GM18520 (cell line): ENCODE measurements around the gene IGFLR1.
A peak's percentile ranks its signal among the peaks of the same experiment; 100 is the strongest.
"Not testable (repeated sequence)": the region's sequence is repeated elsewhere in the genome, so short reads cannot be mapped to it uniquely, and the experiment has no call there.

Experiments
- ATAC-seq: cut with Tn5 transposase; IDR thresholded peaks from one replicate; pipeline ENCODE4 v1.9.1; 2021; ENCODE audit not compliant: unreplicated experiment

Gene IGFLR1

DNA sequence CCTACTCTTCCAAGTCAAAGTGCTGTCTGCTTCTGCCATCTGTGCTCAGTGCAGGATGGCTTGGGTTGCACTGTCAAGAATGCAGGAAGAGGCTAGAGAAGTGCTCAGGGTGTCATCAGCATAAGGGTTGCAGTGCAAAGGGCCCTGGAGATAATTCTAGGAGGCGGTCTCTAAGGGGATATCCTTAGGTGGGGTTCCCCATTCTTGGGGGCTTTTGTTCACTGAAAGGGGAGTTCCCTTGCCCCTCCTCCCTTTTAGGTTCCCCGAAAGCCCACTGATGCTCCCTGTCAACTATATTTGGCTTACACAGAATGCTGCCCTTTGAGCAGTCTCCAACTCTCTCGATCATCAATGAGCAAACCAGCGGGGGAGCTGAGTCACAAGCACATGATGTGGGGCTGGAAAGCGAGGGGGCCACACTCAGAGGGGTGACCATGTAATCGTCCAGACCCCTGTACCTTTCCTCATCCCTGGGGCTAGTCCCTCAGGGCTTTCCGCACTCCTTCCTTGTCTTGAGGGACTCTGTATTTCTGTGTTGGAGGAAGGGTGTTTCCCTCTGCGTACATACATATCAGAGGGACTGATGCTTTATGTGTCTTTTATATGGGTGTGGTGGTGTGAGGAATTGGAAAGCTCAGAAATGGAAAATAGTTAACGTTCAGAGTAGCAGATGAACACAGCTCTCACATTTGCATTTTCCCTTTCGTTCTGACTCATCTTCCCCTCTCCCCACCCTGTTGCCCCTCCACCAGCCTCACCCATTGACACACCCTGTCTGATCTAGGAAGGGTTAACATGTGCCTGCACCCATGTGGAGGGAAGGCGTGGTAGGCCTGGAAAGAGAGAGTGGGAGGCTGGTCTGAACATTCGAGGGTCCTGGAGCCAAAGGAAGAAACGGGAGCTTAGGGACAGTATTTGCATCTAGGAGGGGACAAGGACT, 31.2 kb downstream of the IGFLR1 start:
- ATAC-seq, result peak; percentile 23

DNA sequence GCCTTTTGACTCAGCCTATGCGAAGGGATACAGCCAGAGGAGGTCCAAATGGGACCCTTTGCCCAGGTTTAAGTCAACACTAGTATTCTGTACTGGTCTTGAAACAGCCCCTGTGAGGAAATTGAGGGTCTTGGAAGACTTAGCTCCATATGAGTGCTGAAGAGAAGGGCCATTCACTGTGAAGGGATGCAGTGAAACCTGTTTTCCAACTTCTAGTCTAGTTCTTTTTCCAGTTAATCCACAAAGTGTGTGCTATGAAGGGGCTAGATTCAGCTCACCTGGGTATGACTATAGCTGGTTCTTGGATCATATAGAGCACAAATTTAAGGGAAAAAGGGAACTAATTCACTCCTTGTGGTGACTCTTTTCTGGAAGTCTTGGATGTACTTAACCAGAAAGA, 33.9 kb downstream of the IGFLR1 start:
- no peak for ATAC-seq

DNA sequence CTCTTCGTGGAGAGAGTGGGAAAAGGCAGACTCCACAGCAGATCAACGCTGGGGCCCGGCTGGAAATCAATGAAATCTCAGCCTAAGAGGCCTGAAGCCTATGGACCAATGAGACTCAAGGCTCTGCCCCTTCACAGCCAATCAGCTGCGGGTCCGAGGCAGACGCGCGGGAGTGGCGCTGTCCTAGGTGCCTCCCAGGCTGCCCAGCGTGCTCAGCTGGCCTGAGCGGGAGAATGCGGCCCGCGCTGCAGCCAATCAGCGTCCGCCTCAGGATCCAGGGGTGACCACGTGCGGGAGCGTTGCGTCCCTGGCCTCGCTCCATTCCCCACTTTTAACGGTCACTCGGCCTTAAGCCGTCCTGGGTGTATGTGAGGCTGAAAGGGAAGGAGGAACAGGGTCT, 38.0 kb downstream of the IGFLR1 start, which contains the start of gene ZBTB32:
ZBTB32 (plus strand) TSS at position 341 of the 400 bp plus-strand sequence. CDS start 10,069 bp downstream, outside the sequence.
- no peak for ATAC-seq

DNA sequence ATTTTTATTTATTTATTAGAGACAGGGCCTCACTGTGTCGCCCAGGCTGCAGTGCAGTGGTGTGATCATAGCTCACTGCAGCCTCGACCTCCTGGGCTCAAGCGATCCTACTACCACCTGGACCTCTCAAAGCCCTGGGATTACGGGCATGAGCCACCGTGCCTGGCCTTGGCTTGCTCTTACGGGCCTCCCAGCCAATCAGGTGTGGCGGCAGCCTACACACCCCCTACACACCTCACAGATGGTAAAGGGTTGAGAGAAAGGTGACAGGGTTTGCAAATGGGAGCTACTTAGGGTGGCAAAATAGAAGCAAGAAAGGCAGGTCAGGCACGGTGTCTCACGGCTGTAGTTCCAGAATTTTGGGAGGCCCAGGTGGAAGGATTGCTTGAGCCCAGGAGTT, 38.9 kb downstream of the IGFLR1 start:
- ATAC-seq, result no peak

DNA sequence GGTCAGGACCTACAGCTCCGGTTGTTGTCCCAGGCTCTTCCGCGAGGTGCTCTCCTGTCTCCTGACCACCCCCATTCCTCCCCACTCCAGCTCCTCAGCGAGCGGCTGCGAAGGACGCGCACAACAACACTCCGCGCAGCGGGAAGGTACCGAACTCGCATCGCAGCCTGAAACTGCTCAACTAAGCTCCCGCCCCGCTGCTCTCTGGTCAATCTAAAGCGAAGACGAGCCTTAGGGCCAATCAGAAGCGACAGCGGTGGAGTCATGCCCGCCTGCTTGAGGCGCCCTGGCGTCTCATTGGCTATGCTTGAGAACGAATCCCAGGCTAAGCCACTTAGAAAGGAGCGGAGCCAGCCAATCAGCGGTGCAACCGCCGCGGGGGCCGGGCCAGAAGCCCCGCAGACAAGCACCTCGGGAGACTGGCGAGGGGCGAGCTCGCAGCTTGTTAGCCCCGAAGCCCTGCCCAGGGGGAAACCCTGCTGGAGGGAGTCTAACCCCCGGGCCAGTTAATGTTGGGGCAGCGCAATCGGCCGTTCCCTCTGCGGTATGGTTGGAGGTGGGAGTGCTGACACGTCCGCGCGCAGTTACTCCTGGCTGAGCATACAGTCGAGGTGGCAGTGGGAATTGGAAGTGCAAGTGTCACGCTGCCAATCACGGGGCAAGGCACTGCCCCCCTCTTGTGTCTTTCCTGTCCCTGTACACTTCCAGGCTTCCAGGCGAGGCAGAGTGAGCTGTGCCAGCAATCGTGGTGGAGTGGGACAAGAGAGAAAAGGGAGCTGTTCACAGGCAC, 39.8 kb downstream of the IGFLR1 start:
- ATAC-seq, result peak; percentile 98

DNA sequence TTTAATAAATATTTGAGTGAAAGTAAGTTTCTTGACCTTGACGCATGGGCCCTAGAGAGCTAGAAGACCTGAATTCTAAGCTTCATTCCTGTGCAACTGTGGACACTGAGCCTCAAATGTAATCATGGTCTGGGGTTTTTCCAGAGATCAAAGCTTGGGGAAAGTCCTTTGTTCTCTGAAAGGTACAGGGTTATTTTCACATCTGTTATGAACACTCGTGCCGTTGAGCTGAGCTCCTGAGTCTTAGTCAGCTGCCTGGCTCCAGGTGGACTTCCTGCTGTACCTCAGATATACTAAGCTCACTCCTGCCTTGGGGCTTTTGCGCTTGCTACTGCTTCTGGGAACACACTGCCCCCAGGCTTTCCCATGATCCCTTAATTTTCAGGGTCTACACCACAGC, 45.4 kb downstream of the IGFLR1 start:
- ATAC-seq, result no peak

DNA sequence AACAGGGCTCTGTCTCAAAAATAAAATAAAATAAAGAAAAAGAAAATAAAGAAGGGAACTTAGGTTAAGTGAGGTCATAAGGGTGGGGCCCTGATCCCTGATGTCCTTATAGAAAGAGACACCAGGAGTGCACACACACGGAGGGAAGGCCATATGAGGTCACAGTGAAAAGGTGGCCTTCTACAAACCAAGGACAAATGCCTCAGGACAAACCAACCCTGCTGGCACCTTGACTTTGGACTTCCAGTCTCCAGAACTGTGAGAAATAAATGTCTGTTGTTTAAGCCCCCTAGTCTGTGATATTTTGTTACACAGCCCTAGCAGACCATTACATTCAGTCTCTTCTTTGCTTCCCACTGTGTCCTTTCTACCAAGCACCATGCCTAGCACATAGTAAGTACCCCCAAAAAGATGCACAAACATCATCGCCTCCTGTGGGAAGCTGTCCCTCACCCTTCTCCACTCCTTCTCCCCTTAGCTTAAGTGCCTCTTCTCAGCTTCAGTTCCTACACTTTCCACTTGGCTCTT, 46.3 kb downstream of the IGFLR1 start:
- no peak for ATAC-seq

DNA sequence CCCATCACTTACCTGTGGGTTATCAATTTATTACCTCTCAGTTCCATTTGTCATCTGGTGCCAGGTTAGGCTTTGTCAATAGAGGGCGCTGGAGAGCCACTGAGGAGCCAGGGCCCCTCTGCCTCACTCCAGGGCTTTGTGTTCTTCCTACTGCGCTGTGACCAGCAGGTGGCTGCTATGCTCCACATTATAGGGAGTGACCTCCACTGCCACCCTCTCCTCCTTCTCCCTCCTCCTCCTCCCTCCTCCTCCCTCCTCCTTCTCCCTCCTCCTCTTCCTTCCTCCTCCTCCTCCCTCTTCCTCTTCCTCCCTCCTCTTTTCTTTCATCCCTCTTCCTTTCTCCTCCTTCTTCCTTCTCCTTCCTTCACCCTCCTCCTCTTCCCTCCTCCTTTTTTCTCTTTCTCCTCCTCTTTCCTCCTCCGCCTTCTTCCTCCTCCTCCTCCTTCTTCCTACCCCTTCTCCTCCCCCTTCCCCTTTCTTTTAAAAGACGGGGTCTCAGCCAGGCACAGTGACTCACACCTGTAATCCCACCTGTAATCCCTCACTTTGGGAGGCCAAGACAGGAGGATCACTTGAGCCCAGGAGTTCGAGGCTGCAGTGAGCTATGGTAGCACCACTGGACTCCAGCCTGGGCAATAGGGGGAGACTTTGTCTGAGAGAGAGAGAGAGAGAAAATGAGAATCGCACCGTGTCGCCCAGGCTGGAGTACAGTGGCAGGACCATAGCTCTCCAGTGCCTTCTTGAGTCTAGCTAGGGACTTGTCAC, 48.2 kb downstream of the IGFLR1 start:
- ATAC-seq, result peak; percentile 88

DNA sequence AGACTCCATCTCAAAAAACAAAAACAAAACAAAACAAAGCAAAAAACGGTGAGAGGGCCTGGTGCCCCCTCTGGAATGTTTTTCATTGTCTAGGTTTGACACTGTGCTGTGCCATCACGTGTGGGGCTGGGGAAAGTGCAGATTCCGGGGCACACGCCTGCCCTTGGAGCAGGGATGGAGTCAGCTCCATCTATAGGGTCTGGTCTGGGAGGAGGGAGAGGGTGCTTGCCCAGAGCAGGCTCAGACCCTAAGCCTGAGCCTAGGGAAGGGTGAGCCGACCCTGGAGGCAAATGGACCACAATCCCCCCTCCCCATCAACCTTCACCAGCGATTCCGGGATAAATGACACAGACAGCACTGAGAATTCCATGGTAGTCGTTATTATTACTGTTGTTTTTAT, 48.8 kb downstream of the IGFLR1 start:
- no peak for ATAC-seq

DNA sequence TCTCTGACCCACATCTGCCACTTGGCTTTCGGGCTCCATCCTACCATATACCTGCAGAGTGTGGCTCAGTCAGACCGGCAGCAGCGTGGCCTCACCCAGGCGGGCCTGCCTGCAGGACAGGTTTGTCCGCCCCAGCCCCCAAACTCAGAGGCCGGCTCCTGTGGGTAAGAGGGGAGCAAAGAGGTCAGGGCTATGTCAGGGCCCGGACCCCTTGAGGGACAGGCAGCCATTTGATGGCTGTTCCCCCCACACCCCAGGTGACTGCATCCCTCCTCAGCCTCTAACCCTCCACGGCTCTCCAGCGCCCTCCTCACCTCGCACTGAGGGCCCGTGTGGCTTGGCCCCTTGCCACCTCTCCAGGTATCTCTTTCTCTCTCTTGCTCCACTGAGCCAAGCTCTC, 50.2 kb downstream of the IGFLR1 start:
- no peak for ATAC-seq

DNA sequence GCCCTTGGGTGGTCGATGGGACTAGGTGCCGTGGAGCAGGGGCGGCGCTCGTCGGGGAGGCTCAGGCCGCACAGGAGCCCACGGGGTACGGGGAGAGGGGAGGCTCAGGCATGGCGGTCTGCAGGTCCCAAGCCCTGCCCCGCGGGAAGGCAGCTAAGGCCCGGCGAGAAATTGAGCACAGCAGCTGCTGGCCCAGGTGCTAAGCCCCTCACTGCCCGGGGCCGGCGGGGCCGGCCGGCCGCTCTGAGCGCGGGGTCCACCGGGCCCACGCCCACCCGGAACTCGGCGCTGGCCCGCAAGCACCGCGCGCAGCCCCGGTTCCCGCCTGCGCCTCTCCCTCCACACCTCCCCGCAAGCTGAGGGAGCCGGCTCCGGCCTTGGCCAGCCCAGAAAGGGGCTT, 51.1 kb downstream of the IGFLR1 start:
- not testable (repeated sequence) for ATAC-seq

DNA sequence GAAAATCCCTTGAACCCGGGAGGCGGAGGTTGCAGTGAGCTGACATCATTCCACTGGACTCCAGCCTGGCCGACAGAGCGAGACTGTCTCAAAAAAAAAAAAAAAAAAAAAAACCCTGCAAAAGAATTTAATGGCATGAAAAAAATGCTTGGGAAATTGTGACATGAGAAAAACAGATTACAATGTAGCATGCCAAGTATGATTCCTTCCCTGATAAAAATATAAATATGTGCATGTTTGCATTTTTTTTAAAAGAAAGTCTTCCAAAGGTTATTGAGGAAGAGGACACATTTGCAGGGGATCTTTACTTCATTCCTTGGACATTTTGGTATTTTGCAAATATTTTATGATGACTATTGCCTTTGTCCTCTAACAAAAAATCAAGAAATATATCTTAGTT, 52.4 kb downstream of the IGFLR1 start:
- no peak for ATAC-seq
